Liver (tissue), 9 donors: ENCODE data around the gene MAP6. TPM values are rescaled to one million over a fixed set of nuclear protein-coding genes. Genes with fewer than 3 reads are reported as not detected.

Experiments
- DNase-seq: peaks from one replicate; pipeline ENCODE4 v3.0.0-alpha.2; 2017; ENCODE audit warnings: low spot score
- H3K27ac ChIP-seq, 2 donors: one replicate each; pipeline ENCODE4 v1.7.0; 2013; ENCODE audit warnings: inconsistent platforms in 2 of 2, low read length in 2 of 2, control low read depth in 1 of 2, low read depth in 1 of 2, mild to moderate bottlenecking in 1 of 2
- H3K27me3 ChIP-seq, 4 donors: one replicate each; pipeline versions ENCODE4 v1.6.1 to v1.7.0; 2013; ENCODE audit warnings: low read length in 3 of 4, inconsistent platforms in 1 of 4, mild to moderate bottlenecking in 1 of 4, moderate library complexity in 1 of 4; ENCODE audit not compliant: control insufficient read depth in 4 of 4, insufficient read depth in 4 of 4
- H3K36me3 ChIP-seq, 4 donors: one replicate each; pipeline versions ENCODE4 v1.6.1 to v1.7.0; 2013; ENCODE audit warnings: low read length in 3 of 4, mild to moderate bottlenecking in 3 of 4, low read depth in 1 of 4, moderate library complexity in 1 of 4; ENCODE audit not compliant: control insufficient read depth in 4 of 4, insufficient read depth in 3 of 4
- H3K4me1 ChIP-seq, 4 donors: one replicate each; pipeline versions ENCODE4 v1.6.1 to v1.7.0; 2013; ENCODE audit warnings: low read length in 3 of 4, mild to moderate bottlenecking in 3 of 4, moderate library complexity in 1 of 4; ENCODE audit not compliant: control insufficient read depth in 4 of 4, insufficient read depth in 4 of 4
- H3K4me3 ChIP-seq, 3 donors: one replicate each; pipeline versions ENCODE4 v1.6.1 to v1.7.0; 2013; ENCODE audit warnings: low read length in 3 of 3, control low read depth in 1 of 3, low read depth in 1 of 3, mild to moderate bottlenecking in 1 of 3
- H3K9ac ChIP-seq, 2 donors: one replicate each; pipeline ENCODE4 v1.7.0; 2013; ENCODE audit warnings: low read length in 2 of 2, mild to moderate bottlenecking in 2 of 2, moderate library complexity in 2 of 2, control low read depth in 1 of 2, low read depth in 1 of 2
- H3K9me3 ChIP-seq, 4 donors: one replicate each; pipeline versions ENCODE4 v1.6.1 to v1.7.0; 2013; ENCODE audit warnings: low read length in 3 of 4; ENCODE audit not compliant: control insufficient read depth in 4 of 4
- EGR1 ChIP-seq, 2 donors: IDR thresholded peaks; 2 replicates each; pipeline ENCODE4 v1.6.1; 2016 to 2018; ENCODE audit warnings: antibody characterized with exemption in 2 of 2, low read depth in 2 of 2
- FOXA1 ChIP-seq: IDR thresholded peaks from 2 replicates; pipeline ENCODE4 v1.6.1; 2016; ENCODE audit warnings: antibody characterized with exemption
- FOXA2 ChIP-seq: IDR thresholded peaks from 2 replicates; pipeline ENCODE4 v1.6.1; 2016; ENCODE audit warnings: antibody characterized with exemption
- HNF4A ChIP-seq, 2 donors: conservative IDR thresholded peaks; 2 replicates each; pipeline ENCODE4 v1.6.1; 2016; ENCODE audit warnings: antibody characterized with exemption in 2 of 2, mild to moderate bottlenecking in 2 of 2
- RAD21 ChIP-seq, 2 donors: IDR thresholded peaks; 2 replicates each; pipeline ENCODE4 v1.6.1; 2016; ENCODE audit warnings: antibody characterized with exemption in 2 of 2, mild to moderate bottlenecking in 2 of 2
- RXRA ChIP-seq, 2 donors: IDR thresholded peaks; 2 replicates each; pipeline ENCODE4 v1.6.1; 2017 to 2018; ENCODE audit warnings: antibody characterized with exemption in 2 of 2, mild to moderate bottlenecking in 1 of 2
- SP1 ChIP-seq: IDR thresholded peaks from 2 replicates; pipeline ENCODE4 v1.6.1; 2018; ENCODE audit warnings: antibody characterized with exemption, mild to moderate bottlenecking
- TAF1 ChIP-seq: conservative IDR thresholded peaks from 2 replicates; pipeline ENCODE4 v1.6.1; 2016; ENCODE audit warnings: antibody characterized with exemption, mild to moderate bottlenecking
- YY1 ChIP-seq: IDR thresholded peaks from 2 replicates; pipeline ENCODE4 v1.6.1; 2016; ENCODE audit warnings: antibody characterized with exemption, mild to moderate bottlenecking
- WGBS: extraction: QIAGEN DNeasy Blood & Tissue Kit; methylation state at CpG from one replicate; pipeline ENCODE4 v1.1.7; 2013; 5-methylcytosine and 5-hydroxymethylcytosine counted together
- polyA plus RNA-seq, 2 donors: library from polyadenylated mRNA; stranded (reverse) in 1 of 2; unstranded in 1 of 2; fragments of 200-250 nt in 1 of 2; fragments of >200 nt in 1 of 2; fragmentation: Nextera tagmentation in 1 of 2; extraction: Ambion mirVana in 1 of 2; gene quantifications; one replicate each; pipeline versions ENCODE4 v1.2.1 to v1.2.3, GENCODE V29; 2013 to 2015
- total RNA-seq, 2 donors: library from RNA; depleted of rRNA; stranded (reverse); fragments of >200 nt; gene quantifications; one replicate each; pipeline ENCODE4 v1.2.3, GENCODE V29; 2014
- TF ChIP-seq, protein P1 (sequence below): IDR thresholded peaks from 2 replicates; pipeline ENCODE4 v1.6.1; 2016; ENCODE audit warnings: antibody characterized with exemption
- TF ChIP-seq, protein P2 (sequence below): IDR thresholded peaks from 2 replicates; pipeline ENCODE4 v1.6.1; 2016; ENCODE audit warnings: antibody characterized with exemption
- TF ChIP-seq, protein P3 (sequence below): IDR thresholded peaks from 2 replicates; pipeline ENCODE4 v1.6.1; 2016; ENCODE audit warnings: antibody characterized with exemption, mild to moderate bottlenecking
- TF ChIP-seq, protein P4 (sequence below): fragments of 150-350 bp; IDR thresholded peaks from 2 replicates; pipeline ENCODE4 v1.5.1; 2017; ENCODE audit warnings: improper control_type of control experiment, low read depth, low read length; ENCODE audit not compliant: missing input control
- donor health status: healthy.
- donor health status: healthy.
- donor health status: healthy.
- donor health status: healthy.
- donor health status: healthy.

Gene MAP6
- total and polyA plus RNA-seq, 4 donors, result 0.22 to 0.36 (median 0.24) TPM

DNA sequence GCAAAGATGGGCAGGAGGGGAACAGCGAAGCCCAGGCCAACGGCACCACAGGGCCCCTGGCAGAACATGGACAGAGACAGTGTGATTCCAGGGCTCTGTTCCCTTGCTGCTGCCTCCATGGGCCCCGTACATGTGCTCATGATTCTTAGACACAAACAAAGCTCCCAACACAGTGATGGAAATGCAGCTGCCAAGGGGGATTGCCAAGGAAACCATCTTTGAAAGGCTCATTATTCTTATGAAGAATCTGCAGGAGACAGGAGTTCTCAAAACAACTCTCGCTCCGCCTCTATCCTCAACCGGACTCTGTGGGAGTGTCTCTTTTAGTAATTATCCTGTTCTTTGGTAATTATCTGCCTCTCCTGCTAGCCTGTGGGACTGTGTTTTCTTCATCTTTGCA is 74.6 kb downstream of the MAP6 start (continued):
- TF ChIP-seq, protein P1, sequence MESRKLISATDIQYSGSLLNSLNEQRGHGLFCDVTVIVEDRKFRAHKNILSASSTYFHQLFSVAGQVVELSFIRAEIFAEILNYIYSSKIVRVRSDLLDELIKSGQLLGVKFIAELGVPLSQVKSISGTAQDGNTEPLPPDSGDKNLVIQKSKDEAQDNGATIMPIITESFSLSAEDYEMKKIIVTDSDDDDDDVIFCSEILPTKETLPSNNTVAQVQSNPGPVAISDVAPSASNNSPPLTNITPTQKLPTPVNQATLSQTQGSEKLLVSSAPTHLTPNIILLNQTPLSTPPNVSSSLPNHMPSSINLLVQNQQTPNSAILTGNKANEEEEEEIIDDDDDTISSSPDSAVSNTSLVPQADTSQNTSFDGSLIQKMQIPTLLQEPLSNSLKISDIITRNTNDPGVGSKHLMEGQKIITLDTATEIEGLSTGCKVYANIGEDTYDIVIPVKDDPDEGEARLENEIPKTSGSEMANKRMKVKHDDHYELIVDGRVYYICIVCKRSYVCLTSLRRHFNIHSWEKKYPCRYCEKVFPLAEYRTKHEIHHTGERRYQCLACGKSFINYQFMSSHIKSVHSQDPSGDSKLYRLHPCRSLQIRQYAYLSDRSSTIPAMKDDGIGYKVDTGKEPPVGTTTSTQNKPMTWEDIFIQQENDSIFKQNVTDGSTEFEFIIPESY, result no peak
- TF ChIP-seq, protein P2, sequence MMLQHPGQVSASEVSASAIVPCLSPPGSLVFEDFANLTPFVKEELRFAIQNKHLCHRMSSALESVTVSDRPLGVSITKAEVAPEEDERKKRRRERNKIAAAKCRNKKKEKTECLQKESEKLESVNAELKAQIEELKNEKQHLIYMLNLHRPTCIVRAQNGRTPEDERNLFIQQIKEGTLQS, result no peak
- no peak for TF ChIP-seq RAD21 (IDR thresholded peaks at IDR 0.05)

DNA sequence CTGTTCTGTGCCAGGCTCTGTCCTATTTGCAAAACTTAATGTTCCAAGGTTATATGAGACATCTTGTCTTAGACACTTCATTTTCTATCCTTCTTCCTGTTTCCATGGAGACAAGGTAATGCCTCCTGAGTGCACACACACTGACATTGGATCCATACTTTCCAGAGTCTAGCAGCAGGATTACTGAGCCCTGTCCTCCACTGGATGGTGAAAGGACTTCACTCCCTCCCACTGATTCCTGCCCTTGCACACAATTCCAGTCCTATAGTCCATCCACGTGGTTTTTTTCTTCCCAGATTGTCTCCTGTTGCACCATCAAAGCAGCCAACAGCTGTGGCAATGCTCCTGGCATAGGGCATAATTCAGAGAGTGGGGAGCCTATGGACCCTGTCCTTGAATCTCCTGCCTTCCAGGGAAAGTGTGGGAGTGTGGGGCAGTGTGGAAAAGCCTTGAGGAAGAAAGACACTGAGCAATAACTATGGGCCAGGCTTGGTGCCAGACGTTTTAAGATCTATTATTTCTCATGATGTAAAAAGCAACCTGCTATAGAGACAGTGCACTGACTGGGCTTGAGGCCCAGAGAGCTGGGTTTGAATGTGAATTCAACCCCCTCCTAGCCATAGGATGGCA is 75.4 kb downstream of the MAP6 start:
- DNase-seq, result no peak
- no peak overlapping the region for H3K4me3 ChIP-seq
- no peak overlapping the region for H3K9ac ChIP-seq
- H3K4me1 ChIP-seq, result peaks cover 0 to 1% (median under 1%) of the 10 kb centered on the region in 4 donors
- TF ChIP-seq RXRA (IDR thresholded peaks at IDR 0.05) (peak in 1 of 2 donors; percentile 20), HNF4A (conservative IDR thresholded peaks at IDR 0.05) (peak; percentile 66 to 77)
- TF ChIP-seq, protein P3, sequence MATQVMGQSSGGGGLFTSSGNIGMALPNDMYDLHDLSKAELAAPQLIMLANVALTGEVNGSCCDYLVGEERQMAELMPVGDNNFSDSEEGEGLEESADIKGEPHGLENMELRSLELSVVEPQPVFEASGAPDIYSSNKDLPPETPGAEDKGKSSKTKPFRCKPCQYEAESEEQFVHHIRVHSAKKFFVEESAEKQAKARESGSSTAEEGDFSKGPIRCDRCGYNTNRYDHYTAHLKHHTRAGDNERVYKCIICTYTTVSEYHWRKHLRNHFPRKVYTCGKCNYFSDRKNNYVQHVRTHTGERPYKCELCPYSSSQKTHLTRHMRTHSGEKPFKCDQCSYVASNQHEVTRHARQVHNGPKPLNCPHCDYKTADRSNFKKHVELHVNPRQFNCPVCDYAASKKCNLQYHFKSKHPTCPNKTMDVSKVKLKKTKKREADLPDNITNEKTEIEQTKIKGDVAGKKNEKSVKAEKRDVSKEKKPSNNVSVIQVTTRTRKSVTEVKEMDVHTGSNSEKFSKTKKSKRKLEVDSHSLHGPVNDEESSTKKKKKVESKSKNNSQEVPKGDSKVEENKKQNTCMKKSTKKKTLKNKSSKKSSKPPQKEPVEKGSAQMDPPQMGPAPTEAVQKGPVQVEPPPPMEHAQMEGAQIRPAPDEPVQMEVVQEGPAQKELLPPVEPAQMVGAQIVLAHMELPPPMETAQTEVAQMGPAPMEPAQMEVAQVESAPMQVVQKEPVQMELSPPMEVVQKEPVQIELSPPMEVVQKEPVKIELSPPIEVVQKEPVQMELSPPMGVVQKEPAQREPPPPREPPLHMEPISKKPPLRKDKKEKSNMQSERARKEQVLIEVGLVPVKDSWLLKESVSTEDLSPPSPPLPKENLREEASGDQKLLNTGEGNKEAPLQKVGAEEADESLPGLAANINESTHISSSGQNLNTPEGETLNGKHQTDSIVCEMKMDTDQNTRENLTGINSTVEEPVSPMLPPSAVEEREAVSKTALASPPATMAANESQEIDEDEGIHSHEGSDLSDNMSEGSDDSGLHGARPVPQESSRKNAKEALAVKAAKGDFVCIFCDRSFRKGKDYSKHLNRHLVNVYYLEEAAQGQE, result no peak
- H3K36me3 ChIP-seq, result no peaks in the 10 kb centered on the region
- no peaks in the 10 kb centered on the region for H3K9me3 ChIP-seq
- 60% methylated on average over 2 of the region's 2 CpGs for WGBS
- H3K27me3 ChIP-seq, result no peaks in the 10 kb centered on the region
- H3K27ac ChIP-seq, result no peak overlapping the region

DNA sequence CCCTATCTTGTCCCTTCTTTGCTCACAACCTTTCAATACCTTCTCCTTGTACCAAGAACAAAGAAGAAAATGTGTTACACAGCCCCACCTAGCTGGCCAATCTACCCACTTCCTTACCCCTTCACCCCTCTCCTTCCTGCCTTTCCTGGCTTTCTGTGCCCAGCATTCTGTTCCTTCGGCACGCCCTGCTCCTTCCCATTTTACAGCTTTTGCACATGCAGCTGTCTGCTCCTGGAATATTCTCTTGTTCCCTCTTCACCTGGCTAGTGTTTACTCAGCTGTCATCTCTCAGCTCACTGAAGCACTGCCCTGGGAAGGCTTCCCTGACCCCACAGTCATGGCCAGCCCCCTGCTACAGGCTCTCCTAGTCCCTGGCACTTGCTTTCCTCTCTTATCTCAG is 76.1 kb downstream of the MAP6 start:
- Histone ChIP-seq H3K9ac (no peak overlapping the region), H3K9me3 (no peaks in the 10 kb centered on the region), H3K27ac (no peak overlapping the region), H3K4me3 (no peak overlapping the region), H3K4me1 (peaks cover 0 to 7% (median 3%) of the 10 kb centered on the region in 4 donors), H3K27me3 (no peaks in the 10 kb centered on the region), H3K36me3 (no peaks in the 10 kb centered on the region)
- TF ChIP-seq EGR1 (IDR thresholded peaks at IDR 0.05; ENCODE audit: low read depth in 2 of 2) (no peak), RXRA (IDR thresholded peaks at IDR 0.05) (no peak), SP1 (no peak), FOXA1 (no peak), TAF1 (no peak), FOXA2 (no peak), YY1 (no peak), RAD21 (IDR thresholded peaks at IDR 0.05) (no peak)
- TF ChIP-seq, protein P4, sequence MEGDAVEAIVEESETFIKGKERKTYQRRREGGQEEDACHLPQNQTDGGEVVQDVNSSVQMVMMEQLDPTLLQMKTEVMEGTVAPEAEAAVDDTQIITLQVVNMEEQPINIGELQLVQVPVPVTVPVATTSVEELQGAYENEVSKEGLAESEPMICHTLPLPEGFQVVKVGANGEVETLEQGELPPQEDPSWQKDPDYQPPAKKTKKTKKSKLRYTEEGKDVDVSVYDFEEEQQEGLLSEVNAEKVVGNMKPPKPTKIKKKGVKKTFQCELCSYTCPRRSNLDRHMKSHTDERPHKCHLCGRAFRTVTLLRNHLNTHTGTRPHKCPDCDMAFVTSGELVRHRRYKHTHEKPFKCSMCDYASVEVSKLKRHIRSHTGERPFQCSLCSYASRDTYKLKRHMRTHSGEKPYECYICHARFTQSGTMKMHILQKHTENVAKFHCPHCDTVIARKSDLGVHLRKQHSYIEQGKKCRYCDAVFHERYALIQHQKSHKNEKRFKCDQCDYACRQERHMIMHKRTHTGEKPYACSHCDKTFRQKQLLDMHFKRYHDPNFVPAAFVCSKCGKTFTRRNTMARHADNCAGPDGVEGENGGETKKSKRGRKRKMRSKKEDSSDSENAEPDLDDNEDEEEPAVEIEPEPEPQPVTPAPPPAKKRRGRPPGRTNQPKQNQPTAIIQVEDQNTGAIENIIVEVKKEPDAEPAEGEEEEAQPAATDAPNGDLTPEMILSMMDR, result no peak
- no peak for DNase-seq
- 84% methylated on average over 2 of the region's 2 CpGs for whole genome bisulfite sequencing
